DOHH2 (cell line): ENCODE data around the gene CST3.

Experiments used
- H3F3A ChIP-seq: fragments of 200-600 bp; sonication (generic), shearing (Covaris generic); 2 replicates; pipeline ENCODE4 v1.6.0; 2016; ENCODE audit warnings: antibody characterized with exemption, mild to moderate bottlenecking; ENCODE audit not compliant: control insufficient read depth, insufficient read depth
- H3K27ac ChIP-seq: fragments of 200-600 bp; sonication (generic); 2 replicates; pipeline ENCODE4 v1.5.1; 2014; ENCODE audit warnings: low read depth, mild to moderate bottlenecking, low read length, moderate library complexity
- H3K27me3 ChIP-seq: fragments of 200-600 bp; sonication (generic); 2 replicates; pipeline ENCODE4 v1.6.1; 2014; ENCODE audit warnings: mild to moderate bottlenecking, low read length, mixed read lengths; ENCODE audit not compliant: control insufficient read depth
- H3K36me3 ChIP-seq: fragments of 200-600 bp; sonication (generic); 2 replicates; pipeline ENCODE4 v1.6.1; 2014; ENCODE audit warnings: mild to moderate bottlenecking, low read length, moderate library complexity, mixed read lengths; ENCODE audit not compliant: control insufficient read depth
- H3K4me1 ChIP-seq: fragments of 200-600 bp; sonication (generic); 2 replicates; pipeline ENCODE4 v1.6.1; 2014; ENCODE audit warnings: mild to moderate bottlenecking, low read length, mixed read lengths; ENCODE audit not compliant: control insufficient read depth
- H3K4me2 ChIP-seq: fragments of 200-600 bp; sonication (generic); 2 replicates; pipeline ENCODE4 v1.6.0; 2014; ENCODE audit warnings: mild to moderate bottlenecking, low read length, moderate library complexity
- H3K4me3 ChIP-seq: fragments of 200-600 bp; sonication (generic); 2 replicates; pipeline ENCODE4 v1.5.1; 2014; ENCODE audit warnings: mild to moderate bottlenecking, low read length, mixed read lengths
- H3K79me2 ChIP-seq: fragments of 200-600 bp; sonication (generic); 2 replicates; pipeline ENCODE4 v1.6.1; 2014; ENCODE audit warnings: mild to moderate bottlenecking, low read length, mixed read lengths; ENCODE audit not compliant: control insufficient read depth
- H3K9me2 ChIP-seq: fragments of 200-600 bp; sonication (generic); replicated peaks from 2 replicates; pipeline ENCODE4 v1.6.1; 2014; ENCODE audit warnings: mild to moderate bottlenecking, low read length, mixed read lengths; ENCODE audit not compliant: control insufficient read depth
- H3K9me3 ChIP-seq: fragments of 200-600 bp; sonication (generic); 2 replicates; pipeline ENCODE4 v1.6.1; 2014; ENCODE audit warnings: antibody characterized with exemption, low read length, mixed read lengths; ENCODE audit not compliant: control insufficient read depth, insufficient read depth
- H4K20me1 ChIP-seq: fragments of 200-600 bp; sonication (generic); 2 replicates; pipeline ENCODE4 v1.6.0; 2014; ENCODE audit warnings: low read depth, mild to moderate bottlenecking, antibody characterized with exemption, low read length, moderate library complexity; ENCODE audit not compliant: control insufficient read depth, insufficient read depth
- CTCF ChIP-seq: fragments of 200-600 bp; sonication (generic); IDR thresholded peaks from one replicate; pipeline ENCODE4 v1.5.1; 2014; ENCODE audit warnings: antibody characterized with exemption, mild to moderate bottlenecking, low read depth, low read length; ENCODE audit not compliant: poor library complexity, severe bottlenecking
- EZH2phosphoT487 ChIP-seq: fragments of 200-600 bp; sonication (generic); IDR thresholded peaks from 2 replicates; pipeline ENCODE4 v1.6.1; 2017; ENCODE audit warnings: borderline replicate concordance, mild to moderate bottlenecking, antibody characterized with exemption, low read length, moderate library complexity, mixed read lengths

Gene CST3

GRCh38 chr20:23634044-23634801 is 3.5 kb downstream of the CST3 start:
- no peaks in the 10 kb centered on the region for H3K9me3 ChIP-seq
- H3K27me3 ChIP-seq, result no peaks in the 10 kb centered on the region
- no peak overlapping the region for H3K27ac ChIP-seq
- no peaks in the 10 kb centered on the region for H3K79me2 ChIP-seq
- H3K4me1 ChIP-seq, result no peaks in the 10 kb centered on the region
- TF ChIP-seq CTCF, result no peak
- no peak for TF ChIP-seq EZH2phosphoT487
- H3F3A ChIP-seq, result no peaks in the 10 kb centered on the region
- no peak overlapping the region for H3K4me3 ChIP-seq
- no peaks in the 10 kb centered on the region for H4K20me1 ChIP-seq
- H3K36me3 ChIP-seq, result no peaks in the 10 kb centered on the region
- no peaks in the 10 kb centered on the region for H3K9me2 ChIP-seq
- no peak overlapping the region for H3K4me2 ChIP-seq

- Histone ChIP-seq H3F3A (no peaks in the 10 kb centered on the region), H3K27me3 (peaks cover 4% of the 10 kb centered on the region; the same call in 1 of the 2 replicates), H3K27ac (no peak overlapping the region), H3K9me2 (no peaks in the 10 kb centered on the region), H3K4me1 (no peaks in the 10 kb centered on the region), H3K36me3 (no peaks in the 10 kb centered on the region), H3K79me2 (no peaks in the 10 kb centered on the region), H3K4me3 (no peak overlapping the region), H3K9me3 (no peaks in the 10 kb centered on the region), H4K20me1 (no peaks in the 10 kb centered on the region), H3K4me2 (no peak overlapping the region)
- TF ChIP-seq EZH2phosphoT487, result no peak
- TF ChIP-seq CTCF, result no peak
Measured at GRCh38 chr20:23632711-23633573, 4.8 kb downstream of the CST3 start.

- Histone ChIP-seq H3K4me2 (no peak overlapping the region), H3K4me1 (no peaks in the 10 kb centered on the region), H3K9me2 (no peaks in the 10 kb centered on the region), H4K20me1 (no peaks in the 10 kb centered on the region), H3K4me3 (no peak overlapping the region), H3K36me3 (no peaks in the 10 kb centered on the region), H3K9me3 (no peaks in the 10 kb centered on the region), H3K27ac (no peak overlapping the region), H3K27me3 (peaks cover 4% of the 10 kb centered on the region; the same call in 1 of the 2 replicates), H3K79me2 (no peaks in the 10 kb centered on the region), H3F3A (no peaks in the 10 kb centered on the region)
- TF ChIP-seq CTCF, result no peak
- no peak for TF ChIP-seq EZH2phosphoT487
Measured at GRCh38 chr20:23631981-23632710, 5.6 kb downstream of the CST3 start.
